H1 (cell line): Measurements from ENCODE around the gene PTGDS. TPM values are rescaled to one million over a fixed set of nuclear protein-coding genes. Genes with fewer than 3 reads are reported as not detected.

Experiments
- CTCF ChIA-PET: fragments of 300-600 bp; sonication (Branson Sonifier 250); formaldehyde crosslinking; loops from one replicate; lab custom pipeline; 2021; ENCODE audit not compliant: partially characterized antibody; lab: Charles Lee
- POLR2A ChIA-PET: fragments of 300-600 bp; sonication (Branson Sonifier 250); formaldehyde crosslinking; loops from one replicate; lab custom pipeline; 2021; ENCODE audit warnings: inconsistent platforms; ENCODE audit not compliant: partially characterized antibody; lab: Charles Lee
- DNase-seq, 2 experiments: peaks; one replicate each; pipeline versions ENCODE4 v3.0.0 to v3.0.0-alpha.2; 2010 to 2022; ENCODE audit warnings: low spot score in 2 of 2, low read depth in 1 of 2, mixed read lengths in 1 of 2
- FAIRE-seq: peaks from 2 replicates; lab custom pipeline; 2011; peaks lifted over from hg19 to GRCh38; lab: Jason Lieb, UNC
- H2AFZ ChIP-seq: 2 replicates; pipeline ENCODE4 v1.8.1; 2012; ENCODE audit warnings: low read length, inconsistent platforms
- H2AK5ac ChIP-seq: 2 replicates; pipeline ENCODE4 v1.6.1; 2013; ENCODE audit warnings: low read depth, low read length
- H2BK120ac ChIP-seq: replicated peaks from 2 replicates; pipeline ENCODE3; 2013; ENCODE audit warnings: low read depth, low read length, inconsistent platforms
- H2BK12ac ChIP-seq: 2 replicates; pipeline ENCODE4 v1.6.1; 2013; ENCODE audit warnings: low read depth, low read length
- H2BK15ac ChIP-seq: 2 replicates; pipeline ENCODE4 v1.6.1; 2013; ENCODE audit warnings: low read length
- H2BK20ac ChIP-seq: 2 replicates; pipeline ENCODE4 v1.6.1; 2013; ENCODE audit warnings: low read length
- H2BK5ac ChIP-seq: 2 replicates; pipeline ENCODE4 v1.6.1; 2013; ENCODE audit warnings: low read depth, low read length
- H3K14ac ChIP-seq: 2 replicates; pipeline ENCODE4 v1.6.1; 2013; ENCODE audit warnings: inconsistent platforms; ENCODE audit not compliant: insufficient read length
- H3K18ac ChIP-seq: 2 replicates; pipeline ENCODE4 v1.6.1; 2013; ENCODE audit warnings: low read length; ENCODE audit errors: extremely low read depth
- H3K23ac ChIP-seq: 2 replicates; pipeline ENCODE4 v1.6.1; 2013; ENCODE audit warnings: inconsistent platforms; ENCODE audit not compliant: insufficient read length
- H3K23me2 ChIP-seq: 2 replicates; pipeline ENCODE4 v1.6.1; 2013; ENCODE audit warnings: low read depth, low read length
- H3K27ac ChIP-seq: 2 replicates; pipeline ENCODE4 v1.6.1; 2011; ENCODE audit warnings: low read depth, low read length, inconsistent platforms
- H3K27me3 ChIP-seq, 4 experiments: replicated peaks in 1 of 4; 1 replicate in 1 of 4; 2 replicates in 3 of 4; pipeline versions ENCODE4 v1.6.1 to v1.8.1; 2011 to 2013; ENCODE audit warnings: low read length in 3 of 4, mild to moderate bottlenecking in 3 of 4, inconsistent platforms in 2 of 4, mixed read lengths in 2 of 4, moderate library complexity in 1 of 4; ENCODE audit not compliant: control insufficient read depth in 3 of 4, insufficient read depth in 3 of 4; ENCODE audit errors: extremely low read depth in 1 of 4
- H3K36me3 ChIP-seq, 4 experiments: 2 replicates each; pipeline versions ENCODE4 v1.6.1 to v1.8.1; 2011 to 2013; ENCODE audit warnings: mild to moderate bottlenecking in 4 of 4, low read length in 3 of 4, moderate library complexity in 2 of 4, control low read depth in 1 of 4, inconsistent platforms in 1 of 4; ENCODE audit not compliant: insufficient read depth in 4 of 4, control insufficient read depth in 2 of 4
- H3K4ac ChIP-seq: replicated peaks from 2 replicates; pipeline ENCODE3; 2013; ENCODE audit warnings: low read length, low read depth, mixed read lengths, inconsistent platforms; ENCODE audit not compliant: insufficient read length
- H3K4me1 ChIP-seq, 4 experiments: replicated peaks in 1 of 4; 1 replicate in 1 of 4; 2 replicates in 3 of 4; pipeline versions ENCODE4 v1.6.1 to v1.8.1; 2011 to 2013; ENCODE audit warnings: low read length in 3 of 4, inconsistent platforms in 2 of 4, mixed read lengths in 1 of 4; ENCODE audit not compliant: insufficient read depth in 4 of 4, control insufficient read depth in 3 of 4
- H3K4me2 ChIP-seq, 2 experiments: 2 replicates each; pipeline versions ENCODE4 v1.6.1 to v1.8.1; 2011 to 2013; ENCODE audit warnings: low read depth in 2 of 2, low read length in 2 of 2, control low read depth in 1 of 2, inconsistent platforms in 1 of 2, mild to moderate bottlenecking in 1 of 2; ENCODE audit not compliant: insufficient read depth in 1 of 2
- H3K4me3 ChIP-seq, 4 experiments: fragments of 200-600, 300-600 bp in 1 of 4; sonication (generic), shearing (Covaris generic), sonication (Bioruptor Twin) in 1 of 4; 2 replicates each; pipeline versions ENCODE4 v1.5.1 to v1.8.1; 2011 to 2016; ENCODE audit warnings: low read length in 4 of 4, low read depth in 3 of 4, control low read depth in 2 of 4, inconsistent platforms in 2 of 4, mild to moderate bottlenecking in 2 of 4, mixed read lengths in 1 of 4, moderate library complexity in 1 of 4; ENCODE audit not compliant: insufficient read depth in 2 of 4; ENCODE audit errors: extremely low read depth in 1 of 4
- H3K56ac ChIP-seq: replicated peaks from 2 replicates; pipeline ENCODE3; 2013; ENCODE audit warnings: low read depth, mild to moderate bottlenecking, mixed read lengths, low read length, inconsistent platforms; ENCODE audit not compliant: insufficient read length
- H3K79me1 ChIP-seq: 2 replicates; pipeline ENCODE4 v1.6.1; 2013; ENCODE audit warnings: low read depth, low read length, control low read depth
- H3K79me2 ChIP-seq, 2 experiments: 2 replicates each; pipeline versions ENCODE4 v1.6.1 to v1.8.1; 2012 to 2013; ENCODE audit warnings: low read length in 2 of 2, mild to moderate bottlenecking in 2 of 2, inconsistent platforms in 1 of 2; ENCODE audit not compliant: insufficient read depth in 2 of 2, control insufficient read depth in 1 of 2
- H3K9ac ChIP-seq, 4 experiments: replicated peaks in 1 of 4; 1 replicate in 1 of 4; 2 replicates in 3 of 4; pipeline versions ENCODE4 v1.6.1 to v1.8.1; 2011 to 2013; ENCODE audit warnings: low read depth in 3 of 4, low read length in 3 of 4, control low read depth in 2 of 4, mild to moderate bottlenecking in 2 of 4, moderate library complexity in 2 of 4, inconsistent platforms in 1 of 4; ENCODE audit errors: extremely low read depth in 1 of 4
- H3K9me3 ChIP-seq, 2 experiments: 2 replicates each; pipeline versions ENCODE4 v1.6.1 to v1.8.1; 2012 to 2013; ENCODE audit warnings: mild to moderate bottlenecking in 2 of 2, moderate library complexity in 2 of 2, control low read depth in 1 of 2, inconsistent platforms in 1 of 2, low read depth in 1 of 2, low read length in 1 of 2, mixed read lengths in 1 of 2; ENCODE audit not compliant: insufficient read depth in 2 of 2
- H4K20me1 ChIP-seq, 2 experiments: replicated peaks in 1 of 2; 2 replicates each; pipeline versions ENCODE3 to v1.8.1; 2011 to 2013; ENCODE audit warnings: inconsistent platforms in 2 of 2, low read length in 2 of 2, mild to moderate bottlenecking in 1 of 2; ENCODE audit not compliant: insufficient read depth in 2 of 2, control insufficient read depth in 1 of 2
- H4K5ac ChIP-seq: 2 replicates; pipeline ENCODE4 v1.6.1; 2013; ENCODE audit warnings: low read length, low read depth, mixed read lengths, inconsistent platforms; ENCODE audit not compliant: insufficient read length
- H4K8ac ChIP-seq: 2 replicates; pipeline ENCODE4 v1.8.0; 2013; ENCODE audit warnings: mild to moderate bottlenecking, moderate library complexity, low read length, inconsistent platforms; ENCODE audit not compliant: insufficient read depth; ENCODE audit errors: extremely low read depth
- H4K91ac ChIP-seq: replicated peaks from 2 replicates; pipeline ENCODE3; 2013; ENCODE audit warnings: low read length, mixed read lengths, inconsistent platforms; ENCODE audit not compliant: insufficient read length
- HDAC2 ChIP-seq, 2 experiments: fragments of 300-600 bp in 1 of 2; sonication (generic) in 1 of 2; IDR thresholded peaks; 2 replicates each; pipeline ENCODE4 v1.6.1; 2011 to 2012; ENCODE audit warnings: low read depth in 2 of 2, low read length in 2 of 2, mild to moderate bottlenecking in 2 of 2, moderate library complexity in 2 of 2, borderline replicate concordance in 1 of 2, inconsistent platforms in 1 of 2
- WGBS, 2 experiments: shearing (Covaris generic) in 1 of 2; methylation state at CpG; one replicate each; pipeline versions ENCODE4 v1.1.6 to v1.1.7; 2013 to 2015; ENCODE audit warnings: low lambda C conversion rate in 2 of 2, mixed read lengths in 2 of 2, inconsistent platforms in 1 of 2, low coverage in 1 of 2, missing lambda C conversion rate in 1 of 2; ENCODE audit not compliant: insufficient replicate concordance in 2 of 2, insufficient coverage in 1 of 2, insufficient read length in 1 of 2; ENCODE audit errors: extremely low coverage in 1 of 2, missing lambda C conversion rate in 1 of 2; 5-methylcytosine and 5-hydroxymethylcytosine counted together
- polyA plus RNA-seq, 7 experiments: library from polyadenylated mRNA; depleted of rRNA in 3 of 7; stranded (reverse) in 5 of 7; unstranded in 2 of 7; fragments of >200 nt in 5 of 7; fragments of 200-250 nt in 2 of 7; gene quantifications; 1 replicate in 5 of 7; 2 replicates in 1 of 7; 4 replicates in 1 of 7; pipeline versions ENCODE4 v1.2.1 to v1.2.3, GENCODE V29; 2011 to 2013; ENCODE audit warnings: missing spikeins in 2 of 7, mixed read lengths in 2 of 7
- total RNA-seq: library from RNA; stranded (reverse); fragmentation: NEBNext Ultra II Directional; extraction: Animal tissue kit (Norgen Biotek cat#: 25700); gene quantifications from 2 replicates; pipeline ENCODE4 v1.2.1, GENCODE V29; 2021

PTGDS gene
- total and polyA plus RNA-seq, 2 of the 8 experiments (the other 6 are each of a cell fraction or from before 2014, with no cell fraction given): 1.7 to 2.3 TPM

DNA sequence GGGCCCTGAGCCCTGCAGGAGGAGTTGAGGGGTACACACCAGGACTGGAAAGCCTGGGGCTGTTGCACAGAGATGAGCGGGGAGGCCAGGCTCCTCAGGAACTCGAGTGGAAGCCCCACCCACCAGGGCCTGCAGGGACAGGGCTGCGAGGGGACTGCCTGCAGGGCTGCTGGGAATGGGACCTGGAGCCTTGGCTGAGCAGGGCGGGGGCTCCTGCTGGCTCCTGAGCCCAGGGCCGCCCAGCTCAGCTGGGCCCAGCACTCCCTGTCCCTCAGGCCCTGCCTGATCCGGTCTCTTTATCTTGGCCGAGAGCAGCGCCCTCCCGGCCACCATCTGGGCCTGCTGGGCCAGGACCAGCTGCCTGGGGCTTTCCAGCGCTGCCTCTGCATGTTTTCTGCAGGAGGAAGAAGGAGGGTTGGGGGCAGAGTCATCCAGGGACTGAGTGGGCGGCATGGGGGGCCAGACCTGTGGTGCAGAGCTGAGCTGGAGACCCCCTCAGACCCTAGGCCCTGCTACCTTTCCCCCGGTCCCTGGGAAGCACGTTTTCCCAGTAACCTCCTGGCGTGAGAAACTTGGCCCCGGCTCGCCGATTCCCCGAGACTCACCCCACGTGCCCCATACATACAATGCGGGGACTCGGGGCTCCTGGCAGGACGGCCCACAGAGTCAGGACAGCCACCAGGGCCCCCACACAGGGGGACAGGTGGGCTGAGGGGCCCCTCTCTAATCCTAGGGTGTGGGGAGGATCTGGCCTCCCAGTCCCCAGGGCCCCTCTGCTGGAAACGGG lies 15.8 kb upstream of the PTGDS start:
- Histone ChIP-seq H2BK15ac (no peak overlapping the region), H4K8ac (no peak overlapping the region), H2BK5ac (no peak overlapping the region), H3K36me3 (no peaks in the 10 kb centered on the region), H3K4me1 (peaks cover 0 to 9% (median 5%) of the 10 kb centered on the region in 4 experiments; a peak in 5 of 7 replicates), H2BK12ac (peak overlapping the region; percentile 60; the same call in 1 of the 2 replicates), H3K27ac (no peak overlapping the region), H2AFZ (no peak overlapping the region), H3K4me2 (no peak overlapping the region), H3K18ac (no peak overlapping the region), H2AK5ac (no peak overlapping the region), H3K4me3 (no peak overlapping the region), H3K14ac (no peak overlapping the region), H3K79me1 (no peaks in the 10 kb centered on the region; the same call in 1 of the 2 replicates), H4K20me1 (peaks cover 0 to 4% of the 10 kb centered on the region in 2 experiments), H4K91ac (no peak overlapping the region), H3K4ac (no peak overlapping the region), H3K23ac (no peak overlapping the region), H3K56ac (no peak overlapping the region), H4K5ac (no peak overlapping the region), H3K9me3 (no peaks in the 10 kb centered on the region), H3K79me2 (no peaks in the 10 kb centered on the region), H3K9ac (no peak overlapping the region), H2BK120ac (no peak overlapping the region), H3K23me2 (peaks cover 11% of the 10 kb centered on the region; the same call in 1 of the 2 replicates), H3K27me3 (no peaks in the 10 kb centered on the region), H2BK20ac (no peak overlapping the region; the same call in 1 of the 2 replicates)
- DNase-seq: no peak
- CTCF ChIA-PET: interaction anchor here (1.3 to 5.6 kb wide), 4 partner anchors 13 to 74 kb away, joined by 6 to 32 read pairs (median 20); partner anchors contain the start of gene PTGDS
- FAIRE-seq: no peak
- 89% methylated on average over 21 of the region's 23 CpGs; no CpG with 5 or more reads in 1 of the 2 experiments for WGBS, 2 experiments
- POLR2A ChIA-PET: interaction anchor here (1.5 kb wide), 1 partner anchor 23 kb away, joined by 3 read pairs; no protein-coding TSS in a partner anchor
- no peak for TF ChIP-seq HDAC2 (IDR thresholded peaks at IDR 0.05; ENCODE audit: borderline replicate concordance in 1 of 2, low read depth in 2 of 2, low read length in 2 of 2)
